Astrocyte (in vitro differentiated cells and primary cell): ENCODE data around the gene SLC22A31.

Experiments used
- EZH2 ChIP-seq: IDR thresholded peaks from 2 replicates; pipeline ENCODE4 v1.6.1; 2012; ENCODE audit warnings: mild to moderate bottlenecking, low read length, inconsistent platforms; ENCODE audit not compliant: insufficient read depth
- TF ChIP-seq, protein P1 (sequence below): IDR thresholded peaks from 2 replicates; pipeline ENCODE4 v1.5.1; 2011; ENCODE audit warnings: low read depth, mild to moderate bottlenecking, inconsistent platforms, low read length, moderate library complexity; ENCODE audit not compliant: insufficient read depth

GRCh38 chr16:89179148-89179484, 21.2 kb downstream of the SLC22A31 start:
- TF ChIP-seq, protein P1, sequence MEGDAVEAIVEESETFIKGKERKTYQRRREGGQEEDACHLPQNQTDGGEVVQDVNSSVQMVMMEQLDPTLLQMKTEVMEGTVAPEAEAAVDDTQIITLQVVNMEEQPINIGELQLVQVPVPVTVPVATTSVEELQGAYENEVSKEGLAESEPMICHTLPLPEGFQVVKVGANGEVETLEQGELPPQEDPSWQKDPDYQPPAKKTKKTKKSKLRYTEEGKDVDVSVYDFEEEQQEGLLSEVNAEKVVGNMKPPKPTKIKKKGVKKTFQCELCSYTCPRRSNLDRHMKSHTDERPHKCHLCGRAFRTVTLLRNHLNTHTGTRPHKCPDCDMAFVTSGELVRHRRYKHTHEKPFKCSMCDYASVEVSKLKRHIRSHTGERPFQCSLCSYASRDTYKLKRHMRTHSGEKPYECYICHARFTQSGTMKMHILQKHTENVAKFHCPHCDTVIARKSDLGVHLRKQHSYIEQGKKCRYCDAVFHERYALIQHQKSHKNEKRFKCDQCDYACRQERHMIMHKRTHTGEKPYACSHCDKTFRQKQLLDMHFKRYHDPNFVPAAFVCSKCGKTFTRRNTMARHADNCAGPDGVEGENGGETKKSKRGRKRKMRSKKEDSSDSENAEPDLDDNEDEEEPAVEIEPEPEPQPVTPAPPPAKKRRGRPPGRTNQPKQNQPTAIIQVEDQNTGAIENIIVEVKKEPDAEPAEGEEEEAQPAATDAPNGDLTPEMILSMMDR = no peak
- TF ChIP-seq EZH2 = no peak
